GM12878 (cell line): ENCODE results near the gene ANKRD26.

Experiments used
- ASH2L ChIP-seq: fragments of 300-600, 200-600 bp; sonication (generic); IDR thresholded peaks from 2 replicates; pipeline ENCODE4 v1.6.1; 2017; ENCODE audit warnings: low read depth, mild to moderate bottlenecking, borderline replicate concordance
- BACH1 ChIP-seq: fragments of 450-650 bp; IDR thresholded peaks from 2 replicates; pipeline ENCODE4 v1.6.1; 2017; ENCODE audit warnings: mild to moderate bottlenecking, borderline replicate concordance
- CTCF ChIP-seq, 3 experiments: IDR thresholded peaks in 2 of 3; conservative IDR thresholded peaks in 1 of 3; 2 replicates each; pipeline ENCODE4 v1.5.1; 2011; ENCODE audit warnings: low read depth in 3 of 3, low read length in 3 of 3, mild to moderate bottlenecking in 3 of 3, control low read depth in 2 of 3, moderate library complexity in 2 of 3, inconsistent platforms in 1 of 3, mixed read lengths in 1 of 3; ENCODE audit not compliant: control insufficient read depth in 2 of 3, insufficient read depth in 1 of 3; ENCODE audit errors: extremely low read depth in 1 of 3
- E2F4 ChIP-seq: IDR thresholded peaks from 2 replicates; pipeline ENCODE4 v1.6.1; 2012; ENCODE audit warnings: low read depth, low read length, improper control_type of control experiment
- KAT2A ChIP-seq: conservative IDR thresholded peaks from 2 replicates; pipeline ENCODE4 v1.6.1; 2011; ENCODE audit warnings: low read depth, low read length; ENCODE audit not compliant: control insufficient read depth
- NFIC ChIP-seq: IDR thresholded peaks from 2 replicates; pipeline ENCODE4 v1.6.1; 2012; ENCODE audit warnings: low read depth, mild to moderate bottlenecking, inconsistent platforms, low read length, moderate library complexity
- RELB ChIP-seq: fragments of 450-650 bp; IDR thresholded peaks from 2 replicates; pipeline ENCODE4 v1.6.1; 2017; ENCODE audit warnings: low read depth, mild to moderate bottlenecking, moderate library complexity
- SMAD1 ChIP-seq: fragments of 450-650 bp; IDR thresholded peaks from 2 replicates; pipeline ENCODE4 v1.6.1; 2018; ENCODE audit warnings: mild to moderate bottlenecking, low read depth; ENCODE audit not compliant: partially characterized antibody
- TCF3 ChIP-seq: IDR thresholded peaks from 2 replicates; pipeline ENCODE4 v1.6.1; 2012; ENCODE audit warnings: low read depth, mild to moderate bottlenecking, low read length, borderline replicate concordance; ENCODE audit not compliant: insufficient read depth

- TF ChIP-seq SMAD1: no peak
- no peak for TF ChIP-seq CTCF (IDR thresholded peaks at IDR 0.05 in 2 of 3, conservative IDR thresholded peaks at IDR 0.05 in 1 of 3; ENCODE audit: control insufficient read depth in 2 of 3, extremely low read depth in 1 of 3, insufficient read depth in 1 of 3, low read depth in 3 of 3, low read length in 3 of 3)
- no peak for TF ChIP-seq NFIC
- TF ChIP-seq KAT2A: no peak
- TF ChIP-seq E2F4: no peak
- TF ChIP-seq BACH1: no peak
- TF ChIP-seq TCF3: no peak
- TF ChIP-seq ASH2L: no peak
- TF ChIP-seq RELB: no peak
Observed at GRCh38 chr10:27145937-27146336, 45.6 kb upstream of the ANKRD26 start.
